Nephron progenitor cell (in vitro differentiated cells): ENCODE measurements around the gene WSCD2.

Experiments used
- DNase-seq: peaks from one replicate; pipeline ENCODE4 v3.0.0; 2021
- H3K27ac Mint-ChIP-seq: 2 replicates; pipeline ENCODE4 v1.8.0; 2021; ENCODE audit warnings: mild to moderate bottlenecking, moderate library complexity, mixed read lengths
- H3K27me3 Mint-ChIP-seq: 2 replicates; pipeline ENCODE4 v1.8.0; 2021; ENCODE audit warnings: mild to moderate bottlenecking, low read depth, mixed read lengths; ENCODE audit not compliant: poor library complexity
- H3K36me3 Mint-ChIP-seq: 2 replicates; pipeline ENCODE4 v1.8.0; 2021; ENCODE audit warnings: low read depth, mixed read lengths
- H3K4me1 Mint-ChIP-seq: 2 replicates; pipeline ENCODE4 v1.8.0; 2021; ENCODE audit warnings: mixed read lengths
- H3K4me3 Mint-ChIP-seq: 2 replicates; pipeline ENCODE4 v1.8.0; 2021; ENCODE audit warnings: mild to moderate bottlenecking, moderate library complexity, mixed read lengths
- H3K9me3 Mint-ChIP-seq: 2 replicates; pipeline ENCODE4 v1.8.0; 2021; ENCODE audit warnings: mild to moderate bottlenecking, moderate library complexity, mixed read lengths
- CTCF ChIP-seq: fragments of 200-600 bp; sonication (generic); IDR thresholded peaks from 2 replicates; pipeline ENCODE4 v1.5.0; 2021; ENCODE audit warnings: antibody characterized with exemption

The WSCD2 gene

GRCh38 chr12:108102363-108102762 lies 26.7 kb upstream of the WSCD2 start:
- H3K36me3 Mint-ChIP-seq, result no peaks in the 10 kb centered on the region
- TF ChIP-seq CTCF, result no peak
- H3K27me3 Mint-ChIP-seq, result peaks cover 15% of the 10 kb centered on the region
- no peak for DNase-seq
- H3K9me3 Mint-ChIP-seq, result no peaks in the 10 kb centered on the region
- H3K27ac Mint-ChIP-seq, result no peak overlapping the region
- H3K4me1 Mint-ChIP-seq, result peaks cover 22% of the 10 kb centered on the region
- no peak overlapping the region for H3K4me3 Mint-ChIP-seq

- no peaks in the 10 kb centered on the region for H3K9me3 Mint-ChIP-seq
- no peaks in the 10 kb centered on the region for H3K36me3 Mint-ChIP-seq
- peaks cover 11% of the 10 kb centered on the region for H3K27me3 Mint-ChIP-seq
- peaks cover 26% of the 10 kb centered on the region for H3K4me1 Mint-ChIP-seq
- H3K4me3 Mint-ChIP-seq, result no peak overlapping the region
- no peak overlapping the region for H3K27ac Mint-ChIP-seq
- no peak for TF ChIP-seq CTCF
- DNase-seq, result no peak
Observed at GRCh38 chr12:108103087-108103486, 26.0 kb upstream of the WSCD2 start.

- no peak for DNase-seq
- Mint-ChIP-seq H3K4me1 (peaks cover 26% of the 10 kb centered on the region), H3K27me3 (peaks cover 11% of the 10 kb centered on the region)
Observed at GRCh38 chr12:108103517-108103916, 25.6 kb upstream of the WSCD2 start.

GRCh38 chr12:108104657-108105056 lies 24.4 kb upstream of the WSCD2 start:
- TF ChIP-seq CTCF, result no peak
- Mint-ChIP-seq H3K36me3 (no peaks in the 10 kb centered on the region), H3K4me1 (peaks cover 22% of the 10 kb centered on the region), H3K27me3 (peaks cover 4% of the 10 kb centered on the region), H3K27ac (no peak overlapping the region), H3K4me3 (no peak overlapping the region), H3K9me3 (no peaks in the 10 kb centered on the region)
- DNase-seq, result no peak

More at GRCh38 chr12:108103517-108103916, 25.6 kb upstream of the WSCD2 start:
- Mint-ChIP-seq H3K36me3 (no peaks in the 10 kb centered on the region), H3K27ac (no peak overlapping the region), H3K4me3 (no peak overlapping the region), H3K9me3 (no peaks in the 10 kb centered on the region)
- TF ChIP-seq CTCF, result no peak

GRCh38 chr12:108106599-108106998 lies 22.5 kb upstream of the WSCD2 start:
- DNase-seq, result no peak
- no peak overlapping the region for H3K27ac Mint-ChIP-seq
- H3K27me3 Mint-ChIP-seq, result no peaks in the 10 kb centered on the region
- no peak overlapping the region for H3K4me3 Mint-ChIP-seq
- TF ChIP-seq CTCF, result no peak
- H3K9me3 Mint-ChIP-seq, result no peaks in the 10 kb centered on the region
- H3K4me1 Mint-ChIP-seq, result peaks cover 6% of the 10 kb centered on the region
- H3K36me3 Mint-ChIP-seq, result no peaks in the 10 kb centered on the region

- DNase-seq, result no peak
- no peak for TF ChIP-seq CTCF
- no peaks in the 10 kb centered on the region for H3K36me3 Mint-ChIP-seq
- H3K4me1 Mint-ChIP-seq, result peaks cover 6% of the 10 kb centered on the region
- H3K4me3 Mint-ChIP-seq, result no peak overlapping the region
- H3K27me3 Mint-ChIP-seq, result no peaks in the 10 kb centered on the region
- H3K27ac Mint-ChIP-seq, result no peak overlapping the region
- no peaks in the 10 kb centered on the region for H3K9me3 Mint-ChIP-seq
Observed at GRCh38 chr12:108107293-108107692, 21.8 kb upstream of the WSCD2 start.
